NCI-H2029 (cell line): Measurements from ENCODE around the gene MYO3B.
"Not testable (repeated sequence)": the region's sequence is repeated elsewhere in the genome, so short reads cannot be mapped to it uniquely, and the experiment has no call there.

ENCODE experiments used
- DNase-seq: peaks from one replicate; lab custom pipeline; 2025; lab: John Stamatoyannopoulos, UW

The MYO3B gene

GRCh38 chr2:170213281-170213625 lies 35.3 kb downstream of the MYO3B start:
- not testable (repeated sequence) for DNase-seq

GRCh38 chr2:170213651-170214050 lies 35.7 kb downstream of the MYO3B start:
- DNase-seq, result no peak

GRCh38 chr2:170214309-170214948 lies 36.5 kb downstream of the MYO3B start:
- DNase-seq, result no peak

- DNase-seq, result no peak
These were observed 37.1 kb downstream of the MYO3B start for GRCh38 chr2:170215021-170215420.

DNA sequence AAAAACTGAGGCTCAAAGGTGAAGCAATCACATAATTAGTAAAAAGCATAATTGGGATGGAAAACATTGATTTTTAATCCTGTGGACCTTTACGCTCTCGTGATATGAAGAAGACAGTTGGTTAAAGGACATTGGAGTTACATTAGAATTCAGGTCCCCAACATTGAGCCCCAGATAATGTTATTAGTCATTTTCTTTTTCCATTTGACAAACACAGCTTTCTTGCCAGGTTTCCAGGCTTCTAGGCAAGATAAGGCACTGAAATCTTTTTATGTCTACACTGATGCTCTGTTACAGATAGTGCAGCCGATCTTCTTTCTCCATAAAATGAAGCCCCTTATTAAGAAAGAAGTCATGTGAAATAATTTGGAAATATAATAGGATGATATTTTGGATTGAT lies 38.5 kb downstream of the MYO3B start:
- no peak for DNase-seq

GRCh38 chr2:170216981-170217380 lies 39.0 kb downstream of the MYO3B start:
- no peak for DNase-seq

- DNase-seq, result no peak
These were observed 39.9 kb downstream of the MYO3B start for GRCh38 chr2:170217778-170218251.

GRCh38 chr2:170218456-170218855 lies 40.5 kb downstream of the MYO3B start:
- DNase-seq, result peak; percentile 28

GRCh38 chr2:170218931-170219330 lies 41.0 kb downstream of the MYO3B start:
- DNase-seq, result no peak

DNA sequence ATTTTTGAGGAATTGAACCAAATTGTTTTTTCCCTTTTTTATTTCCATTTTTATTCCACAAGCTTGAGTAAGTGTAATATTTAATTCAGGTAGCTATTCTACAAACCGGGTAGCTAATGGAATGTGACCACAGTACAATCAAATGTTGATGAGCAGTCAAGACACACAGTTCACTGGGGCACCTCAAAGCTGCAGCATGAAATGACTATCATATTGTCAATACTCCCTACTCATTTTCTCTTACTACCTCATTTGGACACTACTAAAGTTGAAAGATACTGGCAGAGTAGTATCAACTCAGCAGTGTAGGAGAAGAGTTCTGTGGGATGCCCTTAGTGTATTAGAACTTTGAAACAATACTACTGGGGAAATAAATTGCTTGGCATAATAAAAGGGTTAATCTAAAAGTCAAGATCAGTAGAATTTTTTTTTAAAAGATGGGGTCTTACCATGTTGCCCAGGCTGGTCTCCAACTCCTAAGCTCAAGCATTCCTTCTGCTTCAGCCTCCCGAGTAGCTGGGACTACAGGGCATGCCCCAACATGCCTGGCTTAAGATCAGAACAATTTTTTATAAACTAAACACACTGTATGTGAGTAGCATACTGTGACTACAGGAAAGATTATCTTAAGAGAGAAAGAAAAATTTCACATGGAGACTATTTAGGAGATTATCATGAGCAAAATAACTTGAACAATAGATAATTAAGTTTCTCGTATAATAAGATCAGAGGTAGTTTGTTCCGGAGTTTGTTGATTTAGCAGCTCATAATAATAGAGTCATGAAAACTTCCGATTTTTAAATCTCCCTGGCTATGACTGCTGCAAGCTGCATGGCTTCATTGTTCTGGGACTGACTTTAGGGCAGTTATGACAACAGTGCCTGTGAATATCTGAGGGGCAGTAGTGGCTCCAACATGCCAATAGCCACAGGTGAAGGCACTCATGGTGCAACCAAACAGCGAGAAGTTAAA lies 43.7 kb downstream of the MYO3B start:
- no peak for DNase-seq

- no peak for DNase-seq
These were observed 44.4 kb downstream of the MYO3B start for GRCh38 chr2:170222298-170222697.

DNA sequence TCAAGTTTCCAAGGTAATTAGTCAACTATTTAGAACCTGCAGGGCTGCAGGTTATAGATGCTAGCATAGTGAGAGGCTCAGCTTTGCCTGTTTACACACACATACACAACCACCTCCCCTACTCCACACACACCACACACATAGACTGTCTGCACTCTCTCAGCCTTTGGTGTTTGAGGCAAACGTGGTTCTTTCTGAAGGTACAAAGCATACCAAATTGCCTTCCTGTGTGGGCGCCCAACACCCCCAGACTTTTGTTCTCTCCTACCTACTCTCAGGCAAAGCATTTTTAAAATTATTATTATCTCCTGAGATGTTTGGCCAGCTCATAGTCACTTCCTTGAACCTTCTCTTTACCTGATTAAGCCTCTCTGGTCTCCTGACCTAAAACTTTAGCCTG lies 44.9 kb downstream of the MYO3B start:
- no peak for DNase-seq

GRCh38 chr2:170224692-170225294 lies 46.8 kb downstream of the MYO3B start:
- DNase-seq, result peak; percentile 8

- no peak for DNase-seq
These were observed 48.3 kb downstream of the MYO3B start for GRCh38 chr2:170226216-170226615.

- DNase-seq, result no peak
These were observed 49.6 kb downstream of the MYO3B start for GRCh38 chr2:170227507-170227947.

DNA sequence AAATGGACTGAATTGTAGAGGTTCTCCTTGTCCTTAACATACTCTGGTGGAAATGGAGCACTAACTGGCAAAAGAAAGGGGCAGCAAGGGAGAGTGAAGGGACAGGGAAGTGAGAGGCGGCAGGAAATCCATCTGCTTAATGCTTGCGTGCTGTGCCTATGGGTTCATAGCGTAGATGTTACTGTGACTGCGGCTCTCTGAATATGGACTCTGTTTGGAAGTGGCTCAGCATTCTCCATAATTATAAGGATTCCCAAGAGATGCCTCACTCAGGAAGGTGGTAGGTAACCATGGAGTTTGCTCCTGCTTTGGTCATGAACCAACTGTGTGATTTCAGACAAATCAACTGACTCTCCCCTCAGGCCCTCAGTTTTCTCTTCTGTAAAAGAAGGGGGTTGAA lies 50.0 kb downstream of the MYO3B start:
- no peak for DNase-seq

DNA sequence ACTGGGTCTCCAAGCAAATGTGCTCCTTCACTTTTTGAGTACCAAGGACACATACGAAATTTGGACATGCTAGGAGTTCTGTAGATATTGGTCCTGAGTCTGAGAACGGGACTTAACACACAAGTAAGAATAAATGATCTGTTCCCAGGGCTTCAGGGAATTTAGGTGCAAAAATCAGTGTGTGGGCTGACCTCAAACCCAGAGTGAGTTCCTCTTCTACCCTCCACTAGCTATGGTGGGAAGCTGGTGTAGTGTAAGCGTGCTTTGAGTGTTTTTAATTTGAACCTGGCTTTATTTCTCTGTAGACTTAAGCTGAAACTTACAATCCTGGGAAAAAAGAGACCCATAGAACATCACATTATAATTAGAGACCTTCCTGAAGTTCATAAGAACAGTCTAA lies 50.5 kb downstream of the MYO3B start:
- no peak for DNase-seq

DNA sequence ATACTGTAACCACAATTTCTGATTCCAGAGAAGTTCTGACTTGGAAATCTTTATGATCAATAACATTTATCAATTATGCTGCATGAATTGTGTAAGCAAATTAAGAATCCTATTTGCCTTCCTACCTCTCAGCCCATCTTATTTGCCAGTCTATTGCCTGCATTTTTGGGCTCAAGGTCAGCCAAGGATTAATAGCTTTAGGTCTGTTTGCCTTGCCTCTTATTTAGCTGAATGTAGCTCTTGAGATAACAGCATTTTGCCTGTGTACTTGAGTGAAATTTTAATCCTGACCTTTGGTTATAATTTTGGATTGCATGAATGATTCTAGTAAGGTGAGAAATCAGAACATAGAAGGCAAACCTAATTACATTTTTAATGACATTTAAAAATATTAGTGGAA lies 51.2 kb downstream of the MYO3B start:
- DNase-seq, result peak; percentile 1

DNA sequence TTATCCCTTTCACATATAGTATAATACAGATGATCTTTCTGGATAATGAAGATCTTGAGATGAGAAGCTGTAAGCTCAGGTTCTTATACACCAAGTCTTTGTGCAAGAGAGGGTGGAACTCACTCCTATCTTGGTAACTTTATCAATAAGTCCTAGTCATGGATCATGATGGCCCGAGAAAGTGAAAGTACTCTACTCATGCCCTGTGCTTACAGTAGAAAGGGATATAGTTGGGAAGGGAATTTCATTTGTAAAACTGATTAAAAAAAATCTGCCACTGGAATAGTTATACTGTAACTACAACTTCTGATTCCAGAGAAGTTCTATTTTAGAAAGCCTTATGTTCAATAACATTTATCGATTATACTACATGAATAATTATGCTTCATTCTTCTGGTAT lies 51.8 kb downstream of the MYO3B start:
- no peak for DNase-seq

DNA sequence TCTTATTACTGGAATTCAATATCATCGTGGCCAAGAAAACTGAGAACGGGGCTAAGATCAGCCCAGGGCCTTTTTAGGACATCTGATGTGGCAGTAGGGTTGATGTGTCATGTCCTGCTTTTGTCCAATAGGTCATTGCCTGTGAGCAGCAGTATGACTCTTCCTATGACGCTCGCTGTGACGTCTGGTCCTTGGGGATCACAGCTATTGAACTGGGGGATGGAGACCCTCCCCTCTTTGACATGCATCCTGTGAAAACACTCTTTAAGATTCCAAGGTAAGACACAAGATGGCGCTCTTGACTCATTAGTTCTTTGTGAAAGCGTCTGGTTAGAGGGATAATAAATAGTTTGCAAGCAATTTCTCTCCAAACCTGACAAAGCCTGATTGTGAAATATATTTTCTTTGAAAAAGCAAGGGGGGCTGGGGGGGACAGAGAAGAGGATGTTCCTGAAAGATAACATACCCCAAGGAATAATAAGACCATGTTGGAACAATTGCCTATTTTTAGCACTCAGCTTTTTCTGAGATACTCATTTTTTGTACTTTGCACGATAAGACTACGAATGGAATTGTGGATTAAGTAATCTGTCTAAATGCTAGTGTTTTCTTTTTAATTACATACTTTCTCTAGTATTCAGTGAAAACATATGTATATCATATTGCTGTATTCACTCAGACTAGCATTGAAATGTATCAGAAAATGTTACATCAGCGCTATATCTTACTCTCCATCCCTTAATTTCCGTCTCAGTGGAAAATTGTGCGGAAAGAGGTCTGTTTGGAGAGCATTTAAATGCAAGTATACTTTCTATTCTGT lies 58.1 kb downstream of the MYO3B start:
- peak; percentile 15 for DNase-seq

DNA sequence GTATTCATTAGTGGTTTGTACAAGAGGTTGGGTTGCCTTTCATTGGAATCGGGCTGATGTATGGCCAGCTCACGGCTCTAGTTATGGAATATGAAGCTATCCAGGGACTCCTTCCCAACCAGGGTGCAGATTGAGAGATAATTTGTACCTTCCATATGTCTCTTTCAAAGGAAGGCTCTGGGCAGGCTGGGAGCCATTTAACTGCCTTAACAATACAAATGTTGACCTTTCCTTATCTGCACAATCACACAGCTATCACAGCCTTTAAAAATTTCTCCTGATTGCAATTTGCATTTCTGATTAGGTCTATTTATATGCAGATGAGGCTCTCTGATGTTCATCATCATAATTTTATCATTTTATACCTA lies 58.7 kb downstream of the MYO3B start:
- no peak for DNase-seq

GRCh38 chr2:170237572-170238120 lies 59.7 kb downstream of the MYO3B start:
- no peak for DNase-seq
